Esophagus squamous epithelium (tissue), 5 donors: ENCODE results near the gene HNRNPH2. TPM values are rescaled to one million over a fixed set of nuclear protein-coding genes. Genes with fewer than 3 reads are reported as not detected.

ENCODE experiments used
- DNase-seq: peaks from one replicate; lab custom pipeline; 2025; lab: John Stamatoyannopoulos, UW
- H3K27ac ChIP-seq, 4 donors: fragments of 200-600 bp; sonication (generic); one replicate each; pipeline ENCODE4 v1.5.1; 2016 to 2019; ENCODE audit warnings: mild to moderate bottlenecking in 1 of 4
- H3K27me3 ChIP-seq, 4 donors: fragments of 200-600 bp; sonication (generic); 1 replicate in 3 of 4; 2 replicates in 1 of 4; pipeline versions ENCODE4 v1.5.1 to v1.6.0; 2017 to 2021; ENCODE audit warnings: antibody characterized with exemption in 1 of 4
- H3K36me3 ChIP-seq, 3 donors: fragments of 200-600 bp; sonication (generic); one replicate each; pipeline ENCODE4 v1.5.1; 2016 to 2019
- H3K4me1 ChIP-seq, 3 donors: fragments of 200-600 bp; sonication (generic); one replicate each; pipeline ENCODE4 v1.5.1; 2017 to 2019
- H3K4me3 ChIP-seq, 4 donors: fragments of 200-600 bp; sonication (generic); 1 replicate in 3 of 4; 2 replicates in 1 of 4; pipeline ENCODE4 v1.5.1; 2016 to 2019; ENCODE audit warnings: mild to moderate bottlenecking in 2 of 4, moderate library complexity in 1 of 4
- H3K9me3 ChIP-seq, 3 donors: fragments of 200-600 bp; sonication (generic); one replicate each; pipeline ENCODE4 v1.5.1; 2016 to 2019
- CTCF ChIP-seq, 6 experiments: fragments of 450-650 bp in 4 of 6; fragments of 200-600 bp in 2 of 6; sonication (generic) in 2 of 6; IDR thresholded peaks; one replicate each; pipeline ENCODE4 v1.5.1; 2016 to 2019; ENCODE audit warnings: antibody characterized with exemption in 6 of 6, mild to moderate bottlenecking in 4 of 6, moderate library complexity in 4 of 6
- POLR2A ChIP-seq, 4 donors: fragments of 450-650 bp; IDR thresholded peaks; one replicate each; pipeline ENCODE4 v1.6.1; 2017; ENCODE audit warnings: antibody characterized with exemption in 4 of 4, mild to moderate bottlenecking in 4 of 4, moderate library complexity in 3 of 4
- WGBS, 2 donors: methylation state at CpG; one replicate each; pipeline ENCODE4 v1.1.5; 2018; 5-methylcytosine and 5-hydroxymethylcytosine counted together
- intact Hi-C: fragments of 100-400 bp; cut with DNase I; formaldehyde crosslinking; loops from one replicate; pipeline ENCODE4 v1.15.0; 2022
- total RNA-seq, 4 donors: library from RNA; depleted of rRNA; stranded (reverse); fragments of >200 nt; gene quantifications; one replicate each; pipeline ENCODE4 v1.1.0, GENCODE V29; 2016
- donor health status: DM: yes; HTN: yes; CAD: no.

HNRNPH2 gene
- total RNA-seq, 4 donors from 2014 or later = 34.5 to 49.6 (median 46.7) TPM

- 58 to 69% methylated on average over 2 to 3 of the region's 3 CpGs for WGBS, 2 donors
- no peaks in the 10 kb centered on the region for H3K27me3 ChIP-seq
- H3K4me1 ChIP-seq = no peaks in the 10 kb centered on the region
- H3K9me3 ChIP-seq = no peaks in the 10 kb centered on the region
- no peak for DNase-seq
- no peak for TF ChIP-seq CTCF (IDR thresholded peaks at IDR 0.05)
- no peak for TF ChIP-seq POLR2A (IDR thresholded peaks at IDR 0.05)
- intact Hi-C loops = no loop called here
- H3K36me3 ChIP-seq = no peaks in the 10 kb centered on the region
- no peak overlapping the region for H3K27ac ChIP-seq
- H3K4me3 ChIP-seq = no peak overlapping the region
These were observed 54.9 kb downstream of the HNRNPH2 start for GRCh38 chrX:101462892-101463291.

Other genes with a start within 250 kb of the HNRNPH2 start
- under 1 TPM in 2 of 4 donors, not detected in 2; 0.09 to 0.19 TPM for gene DRP2, start 188.4 kb upstream of the HNRNPH2 start, total RNA-seq
- under 1 TPM in 1 of 4 donors, not detected in 3; 0.44 TPM for gene TAF7L, start 116.9 kb upstream of the HNRNPH2 start, total RNA-seq
- 10 to 100 TPM in 1 of 4 donors, 1 to 10 TPM in 3; 4.4 to 11.4 (median 8.1) TPM for gene TIMM8A, start 59.5 kb upstream of the HNRNPH2 start, total RNA-seq
- 1 to 10 TPM in 2 of 4 donors, under 1 TPM in 2; 0.15 to 4.2 (median 0.83) TPM for gene BTK, start 22.0 kb upstream of the HNRNPH2 start, total RNA-seq
- gene RPL36A, start 17.2 kb upstream of the HNRNPH2 start, total RNA-seq = 1,000 to 10,000 TPM in 3 of 4 donors, 100 to 1,000 TPM in 1; 706 to 2,007 (median 1,553) TPM
- gene GLA, start 297 bp upstream of the HNRNPH2 start, total RNA-seq = 10 to 100 TPM; 12.2 to 32.8 (median 21.9) TPM
- gene ARMCX4, start 77.2 kb downstream of the HNRNPH2 start, total RNA-seq = 1 to 10 TPM in 3 of 4 donors, under 1 TPM in 1; 0.97 to 6.3 (median 3.7) TPM
- gene ARMCX1, start 142.3 kb downstream of the HNRNPH2 start, total RNA-seq = 10 to 100 TPM in 2 of 4 donors, 1 to 10 TPM in 2; 2.2 to 16.6 (median 7.8) TPM
- 10 to 100 TPM in 2 of 4 donors, 1 to 10 TPM in 2; 3.3 to 15.1 (median 10.9) TPM for gene ARMCX6, start 209.8 kb downstream of the HNRNPH2 start, total RNA-seq
- gene ARMCX3, start 214.9 kb downstream of the HNRNPH2 start, total RNA-seq = 10 to 100 TPM; 12.4 to 24.6 (median 13.2) TPM